Sigmoid colon (tissue), 7 donors: ENCODE data around the gene TRIP6. TPM values are rescaled to one million over a fixed set of nuclear protein-coding genes. Genes with fewer than 3 reads are reported as not detected.

ENCODE experiments used
- DNase-seq: peaks from one replicate; pipeline ENCODE4 v3.0.0-alpha.2; 2019
- H3K27ac ChIP-seq, 4 donors: fragments of 200-600 bp; sonication (generic); one replicate each; pipeline ENCODE4 v1.5.1; 2016 to 2019; ENCODE audit warnings: mild to moderate bottlenecking in 1 of 4
- H3K27me3 ChIP-seq, 3 donors: fragments of 200-600 bp; sonication (generic); one replicate each; pipeline ENCODE4 v1.5.1; 2019; ENCODE audit warnings: mild to moderate bottlenecking in 1 of 3
- H3K36me3 ChIP-seq, 4 donors: fragments of 200-600 bp; sonication (generic); one replicate each; pipeline ENCODE4 v1.5.1; 2016 to 2019
- H3K4me1 ChIP-seq, 4 donors: fragments of 200-600 bp; sonication (generic); one replicate each; pipeline ENCODE4 v1.5.1; 2017 to 2019
- H3K4me3 ChIP-seq, 4 donors: fragments of 200-600 bp; sonication (generic); one replicate each; pipeline ENCODE4 v1.5.1; 2017 to 2019; ENCODE audit warnings: mild to moderate bottlenecking in 2 of 4, moderate library complexity in 1 of 4
- H3K9me3 ChIP-seq, 4 donors: fragments of 200-600 bp in 3 of 4; sonication (generic) in 3 of 4; one replicate each; pipeline versions ENCODE4 v1.5.1 to v1.6.1; 2013 to 2019
- CTCF ChIP-seq, 4 experiments: fragments of 450-650 bp in 3 of 4; fragments of 200-600 bp in 1 of 4; IDR thresholded peaks; one replicate each; pipeline ENCODE4 v1.5.1; 2016 to 2019; ENCODE audit warnings: antibody characterized with exemption in 4 of 4, mild to moderate bottlenecking in 3 of 4, moderate library complexity in 2 of 4
- EP300 ChIP-seq, 4 donors: sonication (generic); formaldehyde crosslinking; IDR thresholded peaks; one replicate each; pipeline ENCODE4 v1.6.1; 2017; ENCODE audit warnings: antibody characterized with exemption in 4 of 4
- POLR2A ChIP-seq, 2 donors: fragments of 450-650 bp; IDR thresholded peaks; one replicate each; pipeline ENCODE4 v1.6.1; 2016; ENCODE audit warnings: antibody characterized with exemption in 2 of 2, mild to moderate bottlenecking in 2 of 2, moderate library complexity in 2 of 2
- POLR2AphosphoS5 ChIP-seq, 4 donors: sonication (generic); formaldehyde crosslinking; IDR thresholded peaks; one replicate each; pipeline ENCODE4 v1.6.1; 2017; ENCODE audit warnings: antibody characterized with exemption in 4 of 4
- WGBS, 2 donors: extraction: QIAGEN DNeasy Blood & Tissue Kit; methylation state at CpG; one replicate each; pipeline ENCODE4 v1.1.7; 2013; 5-methylcytosine and 5-hydroxymethylcytosine counted together
- intact Hi-C: fragments of 100-400 bp; cut with DNase I; formaldehyde crosslinking; loops from one replicate; pipeline ENCODE4 v1.15.1; 2023
- polyA plus RNA-seq, 3 donors: library from polyadenylated mRNA; stranded (reverse); fragments of 200-250 nt; gene quantifications; one replicate each; pipeline ENCODE4 v1.2.3, GENCODE V29; 2013
- total RNA-seq, 4 donors: library from RNA; depleted of rRNA; stranded (reverse); fragments of >200 nt; gene quantifications; one replicate each; pipeline ENCODE4 v1.1.0, GENCODE V29; 2016
- donor health status: healthy with polysubstance abuse.
- donor health status: Bipolar disorder and iron deficiency.
- donor health status: healthy.

TRIP6 gene
- total and polyA plus RNA-seq, 7 donors, result 12.0 to 79.7 (median 45.9) TPM

- intact Hi-C loops, result loop anchor here (10.0 kb wide), 1 partner anchor 263 kb away; the partner anchor contains the start of gene MOSPD3
- no peak overlapping the region for H3K4me3 ChIP-seq
- H3K36me3 ChIP-seq, result peaks cover 16 to 57% (median 26%) of the 10 kb centered on the region in 4 donors
- H3K9me3 ChIP-seq, result no peaks in the 10 kb centered on the region
- no peak for DNase-seq
- H3K4me1 ChIP-seq, result peaks cover 0 to 38% (median 32%) of the 10 kb centered on the region in 4 donors
- 85 to 89% methylated on average over 7 of the region's 7 CpGs for WGBS, 2 donors
- no peak overlapping the region for H3K27ac ChIP-seq
- no peaks in the 10 kb centered on the region for H3K27me3 ChIP-seq
- no peak for TF ChIP-seq POLR2AphosphoS5 (IDR thresholded peaks at IDR 0.05)
- no peak for TF ChIP-seq POLR2A (IDR thresholded peaks at IDR 0.05)
- no peak for TF ChIP-seq EP300 (IDR thresholded peaks at IDR 0.05)
- TF ChIP-seq CTCF (IDR thresholded peaks at IDR 0.05), result no peak
These were observed 10.8 kb downstream of the TRIP6 start for GRCh38 chr7:100878013-100878412.

- Histone ChIP-seq H3K27me3 (no peaks in the 10 kb centered on the region), H3K4me3 (no peak overlapping the region), H3K4me1 (peaks cover 0 to 38% (median 32%) of the 10 kb centered on the region in 4 donors), H3K9me3 (no peaks in the 10 kb centered on the region), H3K27ac (no peak overlapping the region), H3K36me3 (peaks cover 19 to 57% (median 28%) of the 10 kb centered on the region in 4 donors)
- intact Hi-C loops, result loop anchor here (10.0 kb wide), 1 partner anchor 264 kb away; the partner anchor contains the start of gene MOSPD3
- WGBS, 2 donors, result 72 to 88% methylated on average over 6 of the region's 6 CpGs
- no peak for DNase-seq
- TF ChIP-seq POLR2AphosphoS5 (IDR thresholded peaks at IDR 0.05) (no peak), CTCF (IDR thresholded peaks at IDR 0.05) (no peak), EP300 (IDR thresholded peaks at IDR 0.05) (no peak), POLR2A (IDR thresholded peaks at IDR 0.05) (no peak)
These were observed 11.5 kb downstream of the TRIP6 start for GRCh38 chr7:100878685-100879084.

GRCh38 chr7:100879685-100880261 lies 12.6 kb downstream of the TRIP6 start:
- Histone ChIP-seq H3K36me3 (peaks cover 28 to 64% (median 38%) of the 10 kb centered on the region in 4 donors), H3K4me1 (peaks cover 0 to 30% (median 24%) of the 10 kb centered on the region in 4 donors), H3K9me3 (no peaks in the 10 kb centered on the region), H3K27me3 (no peaks in the 10 kb centered on the region), H3K27ac (no peak overlapping the region), H3K4me3 (no peak overlapping the region)
- TF ChIP-seq POLR2A (IDR thresholded peaks at IDR 0.05), result no peak
- no peak for TF ChIP-seq EP300 (IDR thresholded peaks at IDR 0.05)
- no peak for TF ChIP-seq CTCF (IDR thresholded peaks at IDR 0.05)
- TF ChIP-seq POLR2AphosphoS5 (IDR thresholded peaks at IDR 0.05), result no peak
- intact Hi-C loops, result loop anchor here (10.0 kb wide), 1 partner anchor 265 kb away; the partner anchor contains the start of gene MOSPD3
- no peak for DNase-seq
- WGBS, 2 donors, result 89 to 95% methylated on average over 11 of the region's 11 CpGs

- no peak for DNase-seq
- Histone ChIP-seq H3K9me3 (no peaks in the 10 kb centered on the region), H3K27ac (no peak overlapping the region), H3K27me3 (no peaks in the 10 kb centered on the region), H3K4me3 (no peak overlapping the region), H3K36me3 (peaks cover 37 to 73% (median 46%) of the 10 kb centered on the region in 4 donors), H3K4me1 (peaks cover 0 to 29% (median 22%) of the 10 kb centered on the region in 4 donors)
- TF ChIP-seq POLR2AphosphoS5 (IDR thresholded peaks at IDR 0.05), result no peak
- no peak for TF ChIP-seq CTCF (IDR thresholded peaks at IDR 0.05)
- no peak for TF ChIP-seq EP300 (IDR thresholded peaks at IDR 0.05)
- TF ChIP-seq POLR2A (IDR thresholded peaks at IDR 0.05), result no peak
- WGBS, 2 donors, result 93 to 94% methylated on average over 7 of the region's 7 CpGs
- intact Hi-C loops, result no loop called here
These were observed 13.5 kb downstream of the TRIP6 start for GRCh38 chr7:100880645-100881044.
